ENCODE data around the gene MRPS5.

Gene MRPS5

DNA sequence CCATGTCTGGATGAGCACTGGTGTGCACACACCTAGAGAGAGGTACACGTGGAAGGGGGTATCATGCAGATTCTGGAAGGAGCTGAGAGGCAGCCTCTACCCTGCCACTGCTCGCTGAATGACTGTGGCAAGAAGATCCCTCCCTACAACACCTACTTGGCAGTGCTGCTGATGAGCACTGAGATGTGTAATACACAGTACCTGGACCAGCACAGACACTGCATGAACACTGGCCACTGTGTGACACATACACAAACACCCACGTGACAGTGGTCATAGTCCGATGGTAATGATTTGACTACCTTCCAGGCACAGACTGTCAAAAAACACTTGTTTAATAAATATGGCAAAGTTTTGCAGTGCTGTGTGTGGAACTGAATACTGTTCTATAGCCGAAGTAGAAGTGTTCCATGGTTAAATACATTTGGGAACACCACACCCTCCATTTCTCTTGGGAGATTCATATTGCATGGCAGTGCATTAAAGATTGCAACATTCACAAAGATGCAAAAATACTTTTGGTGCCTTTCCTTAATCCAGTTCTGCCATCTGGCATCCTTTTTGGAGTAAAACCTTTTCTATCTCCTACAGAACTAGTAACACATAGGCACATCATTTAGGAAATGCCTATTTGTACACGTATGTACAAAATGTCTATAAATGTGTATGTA is 29.6 kb downstream of the MRPS5 start:
- H3K36me3 ChIP-seq (ENCODE audit: control insufficient read depth, insufficient read depth, low read length): peaks cover 64% of the 10 kb centered on the region
- WGBS, 2 experiments (ENCODE audit: insufficient coverage in 2 of 2): 78 to 100% methylated on average over 1 to 2 of the region's 6 CpGs
- H3K4me1 ChIP-seq (ENCODE audit: control insufficient read depth, insufficient read depth, low read length, poor library complexity, severe bottlenecking): no peaks in the 10 kb centered on the region
- H3K4me3 ChIP-seq (ENCODE audit: extremely low read depth, insufficient read depth, low read length, poor library complexity, severe bottlenecking): no peak overlapping the region
- H3K9me3 ChIP-seq (ENCODE audit: control insufficient read depth, low read length): no peaks in the 10 kb centered on the region
- no peak overlapping the region for H3K27ac ChIP-seq (ENCODE audit: low read depth, low read length, severe bottlenecking)

DNA sequence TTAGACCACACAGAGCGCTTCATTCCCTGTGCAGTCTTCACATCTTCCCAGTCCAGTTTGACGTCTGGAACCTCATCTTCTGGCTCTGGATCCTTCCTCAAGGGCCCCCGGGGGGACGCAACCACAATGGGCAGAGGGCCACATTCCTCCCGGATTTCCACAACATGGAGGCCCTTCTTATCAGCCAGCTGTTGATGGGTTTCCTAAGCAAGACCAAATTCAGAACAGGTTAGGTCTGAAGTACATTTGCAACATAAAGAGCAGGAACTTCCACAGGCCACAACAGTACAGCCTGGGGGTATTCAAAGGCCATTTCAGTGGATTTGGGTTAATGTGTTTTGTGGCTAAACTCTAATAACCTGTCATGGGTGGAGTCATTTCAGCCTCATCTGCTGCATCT is 34.2 kb downstream of the MRPS5 start:
- Histone ChIP-seq H3K4me1 (ENCODE audit: control insufficient read depth, insufficient read depth, low read length, poor library complexity, severe bottlenecking) (no peaks in the 10 kb centered on the region), H3K9me3 (ENCODE audit: control insufficient read depth, low read length) (no peaks in the 10 kb centered on the region), H3K36me3 (ENCODE audit: control insufficient read depth, insufficient read depth, low read length) (peaks cover 76% of the 10 kb centered on the region), H3K4me3 (ENCODE audit: extremely low read depth, insufficient read depth, low read length, poor library complexity, severe bottlenecking) (no peak overlapping the region), H3K27ac (ENCODE audit: low read depth, low read length, severe bottlenecking) (no peak overlapping the region)
- 72 to 76% methylated on average over 4 to 5 of the region's 5 CpGs for WGBS, 2 experiments (ENCODE audit: insufficient coverage in 2 of 2)

DNA sequence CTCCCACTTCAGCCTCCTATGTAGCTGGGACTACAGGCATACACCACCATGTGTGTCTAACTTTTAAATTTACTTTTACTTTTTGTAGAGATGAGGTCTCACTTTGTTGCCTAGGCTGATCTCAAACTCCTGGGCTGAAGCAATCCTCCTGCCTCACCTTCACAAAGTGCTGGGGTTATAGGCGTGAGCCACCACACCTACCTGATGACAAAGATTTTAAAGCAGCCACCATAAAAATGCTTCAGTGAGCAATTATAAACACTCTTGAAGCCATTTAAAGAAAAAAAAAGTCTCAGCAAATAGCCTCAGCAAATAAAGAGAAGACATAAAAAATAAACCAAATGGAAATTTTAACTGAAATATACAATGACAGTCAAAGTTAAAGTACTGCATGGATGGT is 35.6 kb downstream of the MRPS5 start:
- H3K9me3 ChIP-seq (ENCODE audit: control insufficient read depth, low read length): no peaks in the 10 kb centered on the region
- WGBS, 2 experiments (ENCODE audit: insufficient coverage in 2 of 2): 100% methylated on average over 1 of the region's 1 CpG; no CpG with 5 or more reads in 1 of the 2 experiments
- peaks cover 63% of the 10 kb centered on the region for H3K36me3 ChIP-seq (ENCODE audit: control insufficient read depth, insufficient read depth, low read length)
- H3K27ac ChIP-seq (ENCODE audit: low read depth, low read length, severe bottlenecking): no peak overlapping the region
- H3K4me1 ChIP-seq (ENCODE audit: control insufficient read depth, insufficient read depth, low read length, poor library complexity, severe bottlenecking): no peaks in the 10 kb centered on the region
- no peak overlapping the region for H3K4me3 ChIP-seq (ENCODE audit: extremely low read depth, insufficient read depth, low read length, poor library complexity, severe bottlenecking)

DNA sequence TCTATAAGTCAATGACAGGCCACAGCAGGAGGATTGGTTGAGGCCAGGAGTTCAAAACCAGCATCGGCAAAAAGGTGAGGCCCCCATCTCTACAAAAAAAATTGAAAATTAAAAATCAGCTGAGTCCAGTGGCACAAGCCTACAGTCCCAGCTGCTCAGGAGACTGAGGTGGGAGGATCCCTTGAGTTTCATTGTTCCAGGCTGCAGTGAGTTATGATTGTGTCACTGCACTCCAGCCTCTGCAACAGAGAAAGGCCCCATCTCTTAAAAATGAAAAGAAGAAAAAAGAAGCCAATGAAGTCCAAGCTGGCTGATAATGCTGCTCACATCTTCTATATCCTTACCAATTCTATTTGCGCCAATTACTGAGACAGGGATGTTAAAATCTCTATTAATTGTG is 39.1 kb downstream of the MRPS5 start:
- no peak overlapping the region for H3K27ac ChIP-seq (ENCODE audit: low read depth, low read length, severe bottlenecking)
- no peaks in the 10 kb centered on the region for H3K9me3 ChIP-seq (ENCODE audit: control insufficient read depth, low read length)
- peaks cover 33% of the 10 kb centered on the region for H3K36me3 ChIP-seq (ENCODE audit: control insufficient read depth, insufficient read depth, low read length)
- 100% methylated on average over 1 of the region's 2 CpGs; no CpG with 5 or more reads in 1 of the 2 experiments for WGBS, 2 experiments (ENCODE audit: insufficient coverage in 2 of 2)
- no peak overlapping the region for H3K4me3 ChIP-seq (ENCODE audit: extremely low read depth, insufficient read depth, low read length, poor library complexity, severe bottlenecking)
- no peaks in the 10 kb centered on the region for H3K4me1 ChIP-seq (ENCODE audit: control insufficient read depth, insufficient read depth, low read length, poor library complexity, severe bottlenecking)

DNA sequence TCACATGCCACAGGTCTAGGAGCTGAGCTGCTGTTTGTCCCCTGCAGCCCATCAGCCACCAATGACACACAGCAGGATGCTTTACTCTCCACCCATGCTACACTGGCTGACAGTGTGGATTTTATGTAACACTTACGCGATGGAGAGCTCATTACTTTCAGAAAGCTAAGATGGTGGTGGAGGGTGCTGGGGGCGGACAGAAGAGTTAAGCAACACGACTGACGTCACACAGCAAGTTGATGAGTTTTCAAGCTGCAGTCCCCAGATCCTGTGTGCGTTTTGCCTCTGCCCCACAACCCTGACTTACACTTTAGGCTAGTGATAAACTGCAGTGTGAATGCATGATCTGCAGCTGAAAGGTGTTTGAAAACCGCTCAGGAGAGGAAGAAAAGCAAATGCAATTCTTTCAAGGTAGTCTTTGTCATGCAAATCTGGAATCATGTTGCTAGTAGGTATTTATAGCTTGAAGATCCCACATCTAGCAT is 42.4 kb downstream of the MRPS5 start:
- Histone ChIP-seq H3K4me1 (ENCODE audit: control insufficient read depth, insufficient read depth, low read length, poor library complexity, severe bottlenecking) (no peaks in the 10 kb centered on the region), H3K36me3 (ENCODE audit: control insufficient read depth, insufficient read depth, low read length) (peaks cover 4% of the 10 kb centered on the region), H3K27ac (ENCODE audit: low read depth, low read length, severe bottlenecking) (no peak overlapping the region), H3K4me3 (ENCODE audit: extremely low read depth, insufficient read depth, low read length, poor library complexity, severe bottlenecking) (no peak overlapping the region), H3K9me3 (ENCODE audit: control insufficient read depth, low read length) (no peaks in the 10 kb centered on the region)
- 10 to 14% methylated on average over 4 to 7 of the region's 7 CpGs for WGBS, 2 experiments (ENCODE audit: insufficient coverage in 2 of 2)

DNA sequence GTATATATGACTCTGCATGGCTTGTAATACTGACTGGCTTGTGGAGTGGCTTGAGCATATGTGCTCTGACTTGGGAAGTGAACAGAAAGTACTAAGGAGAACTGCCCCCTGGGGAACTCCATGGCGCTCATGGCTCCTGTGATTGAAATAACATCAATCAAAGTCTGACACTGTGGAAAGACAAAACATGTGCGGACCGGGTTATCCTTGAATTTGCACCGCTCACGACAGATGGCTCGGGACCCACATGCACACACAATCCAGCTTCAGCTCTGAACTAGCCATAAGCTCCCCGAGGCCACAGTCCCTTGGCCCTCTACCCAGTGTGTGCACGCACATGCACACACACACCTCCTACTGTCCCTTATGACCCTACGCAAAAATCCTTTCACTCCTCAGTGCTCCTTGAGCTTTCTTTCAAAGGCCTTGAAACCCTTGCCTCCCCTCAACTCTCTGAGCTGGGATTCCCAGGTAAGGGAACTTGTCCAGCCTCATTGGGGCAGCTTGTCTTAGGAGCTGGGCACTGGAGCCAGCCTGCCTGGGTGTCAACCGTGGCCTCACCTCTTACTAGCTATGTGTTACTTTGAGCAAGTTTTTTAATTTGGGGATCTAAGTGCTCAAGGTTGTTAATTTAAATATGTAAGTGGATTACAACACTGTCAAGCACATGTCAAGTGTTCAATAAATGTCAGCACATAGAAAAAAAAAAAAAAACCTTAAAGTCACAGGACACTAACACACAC is 43.6 kb downstream of the MRPS5 start:
- Histone ChIP-seq H3K36me3 (ENCODE audit: control insufficient read depth, insufficient read depth, low read length) (no peaks in the 10 kb centered on the region), H3K4me1 (ENCODE audit: control insufficient read depth, insufficient read depth, low read length, poor library complexity, severe bottlenecking) (no peaks in the 10 kb centered on the region), H3K4me3 (ENCODE audit: extremely low read depth, insufficient read depth, low read length, poor library complexity, severe bottlenecking) (no peak overlapping the region), H3K27ac (ENCODE audit: low read depth, low read length, severe bottlenecking) (no peak overlapping the region), H3K9me3 (ENCODE audit: control insufficient read depth, low read length) (no peaks in the 10 kb centered on the region)
- WGBS, 2 experiments (ENCODE audit: insufficient coverage in 2 of 2): 82 to 93% methylated on average over 6 to 9 of the region's 10 CpGs

DNA sequence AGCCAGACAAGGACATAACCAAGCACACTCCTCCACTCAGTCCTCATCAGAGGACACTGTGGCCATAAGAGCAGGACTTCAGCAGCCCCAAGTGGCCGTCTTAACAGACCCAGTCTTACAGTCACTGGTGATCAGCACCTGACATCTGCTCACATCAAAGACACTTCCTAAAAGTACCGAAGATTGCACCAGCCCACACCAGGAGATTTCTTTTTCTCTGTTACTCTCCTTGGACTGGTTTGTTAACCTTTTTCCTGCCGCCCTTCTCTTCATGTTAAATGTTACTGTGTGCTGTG is 44.1 kb downstream of the MRPS5 start:
- Histone ChIP-seq H3K4me3 (ENCODE audit: extremely low read depth, insufficient read depth, low read length, poor library complexity, severe bottlenecking) (no peak overlapping the region), H3K9me3 (ENCODE audit: control insufficient read depth, low read length) (no peaks in the 10 kb centered on the region), H3K27ac (ENCODE audit: low read depth, low read length, severe bottlenecking) (no peak overlapping the region), H3K4me1 (ENCODE audit: control insufficient read depth, insufficient read depth, low read length, poor library complexity, severe bottlenecking) (no peaks in the 10 kb centered on the region), H3K36me3 (ENCODE audit: control insufficient read depth, insufficient read depth, low read length) (no peaks in the 10 kb centered on the region)
- 40% methylated on average over 1 of the region's 3 CpGs; no CpG with 5 or more reads in 1 of the 2 experiments for WGBS, 2 experiments (ENCODE audit: insufficient coverage in 2 of 2)

DNA sequence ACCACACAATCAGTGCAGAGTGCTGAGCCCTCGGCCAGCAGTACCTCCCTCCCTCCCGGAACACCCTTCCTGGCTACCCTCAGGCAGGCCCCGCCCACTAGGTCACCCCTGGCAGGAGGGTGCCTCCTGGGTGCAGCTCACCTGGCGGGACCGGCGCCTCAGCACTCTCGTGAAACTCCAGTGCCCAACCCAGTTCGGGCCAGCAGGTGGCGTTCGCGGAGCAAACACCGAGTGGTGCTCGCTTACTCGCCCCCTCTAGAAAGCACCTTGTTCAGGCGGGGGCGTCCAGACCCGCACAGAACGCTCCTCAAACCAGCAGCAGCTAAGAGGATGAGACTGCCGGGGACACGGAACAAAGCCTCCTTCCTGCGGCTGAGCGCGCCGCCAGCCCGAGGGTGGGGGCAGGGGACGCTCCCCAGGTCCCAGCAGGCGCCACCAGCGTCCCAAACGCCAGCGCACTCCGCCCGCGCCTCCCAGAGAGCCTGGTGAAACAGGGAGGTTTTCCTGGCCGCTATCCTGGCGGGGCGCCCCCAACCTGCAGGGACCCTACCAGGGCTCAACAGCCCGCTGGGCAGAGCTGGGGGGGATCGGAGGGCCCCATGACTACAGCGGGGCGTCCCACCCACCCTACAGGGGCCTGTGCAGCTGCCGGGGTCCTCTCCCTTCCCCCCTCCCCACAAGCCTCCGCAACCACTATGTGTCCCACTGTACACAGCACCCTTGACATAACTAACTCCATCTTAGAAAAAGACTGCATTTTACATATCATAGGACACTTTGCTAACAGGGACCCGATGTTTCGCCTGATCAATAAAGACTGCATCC is 44.7 kb downstream of the MRPS5 start:
- H3K9me3 ChIP-seq (ENCODE audit: control insufficient read depth, low read length): no peaks in the 10 kb centered on the region
- H3K4me3 ChIP-seq (ENCODE audit: extremely low read depth, insufficient read depth, low read length, poor library complexity, severe bottlenecking): peak overlapping the region; percentile 37
- 11 to 15% methylated on average over 33 to 34 of the region's 44 CpGs for WGBS, 2 experiments (ENCODE audit: insufficient coverage in 2 of 2)

DNA sequence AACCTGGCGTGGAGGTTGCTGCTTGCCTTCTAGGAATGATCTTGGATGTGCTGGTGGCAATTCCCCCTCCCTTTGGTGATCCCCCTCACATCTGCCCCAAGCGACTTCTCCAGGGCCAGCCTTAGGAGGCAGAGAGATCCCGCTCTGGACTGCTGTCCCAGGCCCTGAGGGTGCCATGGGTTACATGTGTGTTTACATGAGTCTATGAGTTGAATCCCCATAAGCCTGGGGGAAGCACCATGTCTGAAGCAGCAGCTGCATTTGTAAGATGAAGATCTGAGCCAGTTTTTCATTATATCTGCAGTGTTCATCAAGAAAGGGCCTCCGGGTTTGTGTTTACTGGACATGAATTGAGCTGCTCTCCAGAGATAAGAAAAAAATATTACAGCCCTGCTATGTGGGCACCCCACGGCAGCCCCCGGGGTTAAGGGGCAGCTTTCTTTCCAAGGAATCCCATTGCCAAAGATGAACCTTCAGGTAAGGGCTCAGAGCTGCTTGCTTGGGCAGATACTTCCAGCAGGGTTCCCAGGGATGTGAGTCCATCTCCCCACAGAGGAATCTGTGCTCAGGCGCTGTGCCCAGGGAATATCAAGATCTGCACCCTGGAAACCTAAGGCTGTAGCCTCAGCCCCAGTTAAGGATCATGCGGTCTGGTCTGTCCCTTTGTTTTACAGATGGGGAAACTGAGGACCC is 46.0 kb downstream of the MRPS5 start:
- Histone ChIP-seq H3K9me3 (ENCODE audit: control insufficient read depth, low read length) (no peaks in the 10 kb centered on the region), H3K4me3 (ENCODE audit: extremely low read depth, insufficient read depth, low read length, poor library complexity, severe bottlenecking) (no peak overlapping the region), H3K4me1 (ENCODE audit: control insufficient read depth, insufficient read depth, low read length, poor library complexity, severe bottlenecking) (no peaks in the 10 kb centered on the region), H3K36me3 (ENCODE audit: control insufficient read depth, insufficient read depth, low read length) (no peaks in the 10 kb centered on the region), H3K27ac (ENCODE audit: low read depth, low read length, severe bottlenecking) (no peak overlapping the region)
- WGBS, 2 experiments (ENCODE audit: insufficient coverage in 2 of 2): 90 to 92% methylated on average over 5 of the region's 8 CpGs

More for the DNA sequence above, 44.7 kb downstream of the MRPS5 start:
- H3K27ac ChIP-seq (ENCODE audit: low read depth, low read length, severe bottlenecking): no peak overlapping the region
- no peaks in the 10 kb centered on the region for H3K4me1 ChIP-seq (ENCODE audit: control insufficient read depth, insufficient read depth, low read length, poor library complexity, severe bottlenecking)
- H3K36me3 ChIP-seq (ENCODE audit: control insufficient read depth, insufficient read depth, low read length): no peaks in the 10 kb centered on the region

DNA sequence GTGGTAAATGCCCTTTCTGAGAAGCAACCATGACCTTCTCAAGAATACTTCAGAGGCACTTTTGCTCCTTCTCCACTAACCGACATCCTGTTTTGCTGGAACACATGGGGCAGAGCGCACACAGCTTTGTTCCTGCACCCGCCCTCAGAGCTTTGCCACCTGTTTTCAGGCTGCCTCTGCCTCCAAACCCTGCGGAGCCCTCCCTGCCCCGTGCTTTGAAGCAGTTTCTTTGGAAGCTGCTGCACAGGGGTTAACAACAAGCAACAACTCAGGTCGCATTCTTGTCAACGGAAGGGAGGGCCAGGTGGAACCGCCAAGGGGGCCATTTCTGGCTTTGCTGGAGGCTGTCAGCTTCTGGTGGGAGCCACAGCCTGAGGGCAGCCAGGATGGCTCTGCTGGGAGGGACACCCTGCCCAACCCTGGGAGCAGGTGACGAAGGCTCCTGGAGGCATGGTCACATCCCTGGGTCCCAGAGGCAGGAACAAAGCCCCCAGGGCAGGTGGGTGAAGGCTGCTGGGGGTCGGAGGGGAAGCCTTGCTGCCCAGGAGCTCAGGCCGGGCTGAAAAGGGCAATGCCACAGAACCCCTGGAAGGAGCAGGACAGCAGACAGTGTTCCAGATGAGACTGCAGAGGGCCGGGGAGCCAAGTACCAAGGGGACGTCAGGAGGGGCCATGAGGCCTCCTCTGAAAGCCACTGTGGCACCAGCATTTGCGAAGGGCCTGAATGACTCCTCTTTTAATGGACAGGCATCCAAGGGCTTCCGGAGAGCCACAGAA is 46.8 kb downstream of the MRPS5 start:
- Histone ChIP-seq H3K36me3 (ENCODE audit: control insufficient read depth, insufficient read depth, low read length) (no peaks in the 10 kb centered on the region), H3K4me3 (ENCODE audit: extremely low read depth, insufficient read depth, low read length, poor library complexity, severe bottlenecking) (no peak overlapping the region), H3K9me3 (ENCODE audit: control insufficient read depth, low read length) (no peaks in the 10 kb centered on the region), H3K4me1 (ENCODE audit: control insufficient read depth, insufficient read depth, low read length, poor library complexity, severe bottlenecking) (no peaks in the 10 kb centered on the region), H3K27ac (ENCODE audit: low read depth, low read length, severe bottlenecking) (no peak overlapping the region)
- WGBS, 2 experiments (ENCODE audit: insufficient coverage in 2 of 2): 89 to 91% methylated on average over 15 of the region's 15 CpGs
